NCI-H187 treated with DMSO at 0.1 percent for 48 hours (cell line): ENCODE measurements around the gene TMEM8B.

Experiments used
- DNase-seq: peaks from one replicate; lab custom pipeline; 2025; lab: John Stamatoyannopoulos, UW

Gene TMEM8B

GRCh38 chr9:35812025-35812602 lies 16.9 kb upstream of the TMEM8B start, which contains the start of gene SPAG8:
TSS of gene SPAG8 (minus strand) at chr9:35812262. CDS start at chr9:35812147, 115 bp downstream.
- DNase-seq = peak; percentile 68

GRCh38 chr9:35813434-35814105 lies 15.5 kb upstream of the TMEM8B start:
- no peak for DNase-seq

- no peak for DNase-seq
Observed at GRCh38 chr9:35814106-35814840, 14.8 kb upstream of the TMEM8B start.

- peak; percentile 89 for DNase-seq
Observed at GRCh38 chr9:35814841-35815543, 14.0 kb upstream of the TMEM8B start, which contains the start of gene HINT2. TSS of gene HINT2 (minus strand) at chr9:35815042. CDS start at chr9:35814979, 63 bp downstream.

GRCh38 chr9:35816708-35817107 lies 12.3 kb upstream of the TMEM8B start:
- DNase-seq = no peak

GRCh38 chr9:35818341-35818740 lies 10.7 kb upstream of the TMEM8B start:
- DNase-seq = no peak

GRCh38 chr9:35820076-35820475 lies 9.0 kb upstream of the TMEM8B start:
- no peak for DNase-seq

GRCh38 chr9:35822926-35823325 lies 6.1 kb upstream of the TMEM8B start:
- DNase-seq = no peak

GRCh38 chr9:35826071-35826701 lies 2.8 kb upstream of the TMEM8B start:
- DNase-seq = no peak

- DNase-seq = no peak
Observed at GRCh38 chr9:35827486-35827885, 1.5 kb upstream of the TMEM8B start.

- DNase-seq = no peak
Observed at GRCh38 chr9:35828716-35829083, 328 bp upstream of the TMEM8B start, which contains the start of gene FAM221B. TSS of gene FAM221B (minus strand) at chr9:35828732. CDS start at chr9:35826161, 2,571 bp downstream.

GRCh38 chr9:35829764-35830096 lies 702 bp downstream of the TMEM8B start:
- DNase-seq = no peak

- no peak for DNase-seq
Observed at GRCh38 chr9:35831040-35831439, 2.0 kb downstream of the TMEM8B start.

GRCh38 chr9:35832814-35833213 lies 3.8 kb downstream of the TMEM8B start:
- no peak for DNase-seq

- no peak for DNase-seq
Observed at GRCh38 chr9:35834260-35835215, 5.5 kb downstream of the TMEM8B start.

- no peak for DNase-seq
Observed at GRCh38 chr9:35835216-35835632, 6.2 kb downstream of the TMEM8B start.

GRCh38 chr9:35835766-35836165 lies 6.7 kb downstream of the TMEM8B start:
- no peak for DNase-seq

- DNase-seq = no peak
Observed at GRCh38 chr9:35836595-35836994, 7.6 kb downstream of the TMEM8B start.

GRCh38 chr9:35839926-35840325 lies 10.9 kb downstream of the TMEM8B start:
- DNase-seq = no peak

- DNase-seq = no peak
Observed at GRCh38 chr9:35840881-35841644, 12.0 kb downstream of the TMEM8B start.
